BJ (cell line): Measurements from ENCODE around the gene PEMT. TPM values are rescaled to one million over a fixed set of nuclear protein-coding genes. Genes with fewer than 3 reads are reported as not detected.

Source experiments
- CTCF ChIA-PET: fragments of 350-600 bp; formaldehyde crosslinking; extraction: SDS; loops from one replicate; lab custom pipeline; 2021; ENCODE audit warnings: antibody characterized with exemption, inconsistent platforms; lab: Yijun Ruan, JAX
- POLR2A ChIA-PET: fragments of 300-600 bp; sonication (Branson Sonifier 250); formaldehyde crosslinking; extraction: SDS; loops from one replicate; lab custom pipeline; 2021; ENCODE audit warnings: antibody characterized with exemption; lab: Charles Lee
- DNase-seq: peaks from one replicate; pipeline ENCODE4 v3.0.0-alpha.2; 2011; ENCODE audit warnings: low read depth
- H3K27me3 ChIP-seq: 2 replicates; pipeline ENCODE4 v1.6.0; 2011; ENCODE audit warnings: low read length; ENCODE audit not compliant: control insufficient read depth, insufficient read depth
- H3K36me3 ChIP-seq: 2 replicates; pipeline ENCODE4 v1.5.1; 2011; ENCODE audit warnings: low read length; ENCODE audit not compliant: control insufficient read depth, insufficient read depth
- H3K4me3 ChIP-seq: 2 replicates; pipeline ENCODE4 v1.5.1; 2011; ENCODE audit warnings: low read depth, mild to moderate bottlenecking, control low read depth, low read length
- CTCF ChIP-seq: IDR thresholded peaks from 2 replicates; pipeline ENCODE4 v1.5.1; 2011; ENCODE audit warnings: low read depth, mild to moderate bottlenecking, control low read depth, inconsistent platforms, low read length, moderate library complexity; ENCODE audit not compliant: insufficient read depth
- polyA plus RNA-seq: library from polyadenylated mRNA; depleted of rRNA; stranded (reverse); fragments of >200 nt; gene quantifications from 2 replicates; pipeline ENCODE4 v1.2.3, GENCODE V29; 2011

PEMT gene
- polyA plus RNA-seq, 1 experiment: 50.7 TPM

- CTCF ChIA-PET: no interaction called here
- POLR2A ChIA-PET: interaction anchor here (0.6 kb wide), 1 partner anchor 8 kb away, joined by 10 read pairs; the partner anchor contains the start of gene RASD1
- H3K27me3 ChIP-seq: no peaks in the 10 kb centered on the region
- H3K4me3 ChIP-seq: no peak overlapping the region
- no peak for TF ChIP-seq CTCF
- H3K36me3 ChIP-seq: no peaks in the 10 kb centered on the region
- DNase-seq: no peak
Observed at GRCh38 chr17:17503566-17504130, 87.9 kb downstream of the PEMT start.

GRCh38 chr17:17502741-17503565 is 88.6 kb downstream of the PEMT start:
- ChIA-PET POLR2A (no interaction called here), CTCF (interaction anchor here (0.6 to 3.1 kb wide), 2 partner anchors 147 to 241 kb away, joined by 3 to 11 read pairs; no protein-coding TSS in a partner anchor)
- no peak for TF ChIP-seq CTCF
- no peak for DNase-seq
- Histone ChIP-seq H3K27me3 (no peaks in the 10 kb centered on the region), H3K4me3 (no peak overlapping the region), H3K36me3 (no peaks in the 10 kb centered on the region)

GRCh38 chr17:17500999-17501605 is 90.4 kb downstream of the PEMT start:
- no peak for DNase-seq
- POLR2A ChIA-PET: no interaction called here
- CTCF ChIA-PET: interaction anchor here (1.8 to 3.1 kb wide), 3 partner anchors 11 to 145 kb away, joined by 4 to 11 read pairs (median 10); no protein-coding TSS in a partner anchor

GRCh38 chr17:17499402-17500145 is 91.9 kb downstream of the PEMT start:
- POLR2A ChIA-PET: no interaction called here
- CTCF ChIA-PET: interaction anchor here (2.6 to 4.5 kb wide), 3 partner anchors 69 to 144 kb away, joined by 10 to 37 read pairs (median 11); no protein-coding TSS in a partner anchor
- no peak for TF ChIP-seq CTCF
- no peak overlapping the region for H3K4me3 ChIP-seq
- no peak for DNase-seq
- no peaks in the 10 kb centered on the region for H3K36me3 ChIP-seq
- no peaks in the 10 kb centered on the region for H3K27me3 ChIP-seq

More at GRCh38 chr17:17500999-17501605, 90.4 kb downstream of the PEMT start:
- H3K27me3 ChIP-seq: no peaks in the 10 kb centered on the region
- TF ChIP-seq CTCF: no peak
- no peaks in the 10 kb centered on the region for H3K36me3 ChIP-seq
- no peak overlapping the region for H3K4me3 ChIP-seq
